HL-60/S4 treated with phorbol 12-myristate 13-acetate at 8.2 ng/mL for 4 days and 3 days (cell line): ENCODE data around the gene B4GALNT1.
"Not testable (repeated sequence)": the region's sequence is repeated elsewhere in the genome, so short reads cannot be mapped to it uniquely, and the experiment has no call there.

ENCODE experiments used
- in situ Hi-C: fragments of 300-500 bp; cut with MboI; formaldehyde crosslinking; loops from 2 replicates; pipeline ENCODE4 v1.15.0; 2022; ENCODE audit warnings: low sequenced_read_pairs

B4GALNT1 gene

DNA sequence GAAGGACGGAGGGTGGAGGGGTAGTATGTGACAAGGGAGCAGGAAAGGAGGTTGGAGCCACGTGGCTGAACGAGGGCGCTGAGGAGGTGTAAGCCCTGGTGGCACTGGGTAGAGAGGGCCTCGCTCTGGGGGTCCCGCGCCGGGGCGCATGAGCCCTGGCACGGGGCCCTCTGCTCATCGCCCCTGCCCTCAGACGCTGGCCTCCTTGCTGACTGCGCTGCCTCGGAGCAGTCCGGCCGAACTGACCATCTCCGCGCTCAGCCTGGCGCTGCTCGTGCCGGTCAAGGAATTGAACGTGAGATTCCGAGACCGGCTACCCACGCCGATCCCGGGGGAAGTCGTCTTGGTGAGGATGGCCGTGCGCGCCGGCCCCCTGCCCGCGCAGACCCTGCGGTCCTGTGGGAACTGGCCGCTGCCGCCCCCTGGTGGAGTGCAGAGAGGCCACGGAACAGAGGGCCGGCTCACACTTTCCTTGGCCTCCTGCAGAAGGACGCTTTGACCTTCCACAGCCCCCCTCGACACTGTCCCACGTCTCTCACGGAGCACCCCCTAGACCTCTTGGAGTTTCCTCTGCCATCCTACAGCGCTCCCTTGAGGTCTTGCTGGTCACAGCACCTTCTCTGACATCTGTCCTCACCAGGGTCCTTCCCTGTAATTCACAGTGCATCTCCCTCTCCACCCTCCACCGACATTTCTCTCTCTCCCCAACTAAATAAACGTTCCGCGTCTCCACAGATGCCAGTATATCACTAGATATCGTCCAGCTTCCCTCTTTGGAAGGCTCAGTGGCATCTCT lies 11.3 kb downstream of the B4GALNT1 start:
- in situ Hi-C loops, result no loop called here

DNA sequence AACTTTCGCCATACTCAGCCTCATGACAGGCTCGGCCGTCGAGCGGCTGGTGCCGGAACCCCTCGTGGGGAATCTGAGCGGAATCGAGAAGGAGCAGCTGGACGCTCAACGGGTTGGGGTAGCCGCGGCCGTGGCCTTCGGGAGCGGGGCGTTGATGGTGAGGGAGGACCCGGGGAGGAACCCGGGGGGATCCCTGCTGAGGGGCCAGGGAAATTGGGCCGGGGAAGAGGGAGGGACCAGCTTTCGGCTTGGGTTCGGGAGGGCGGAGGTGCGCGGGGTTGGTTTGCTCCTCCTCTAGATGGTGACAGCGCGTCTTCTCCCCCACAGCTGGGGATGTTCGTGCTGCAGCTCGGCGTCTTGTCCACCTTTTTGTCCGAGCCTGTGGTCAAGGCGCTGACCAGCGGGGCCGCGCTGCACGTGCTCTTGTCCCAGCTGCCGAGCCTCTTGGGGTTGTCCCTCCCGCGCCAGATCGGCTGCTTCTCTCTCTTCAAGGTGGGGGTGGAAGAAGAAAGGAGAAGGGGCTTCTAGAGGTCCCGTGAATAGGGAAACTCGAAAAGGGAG lies 12.0 kb downstream of the B4GALNT1 start:
- in situ Hi-C loops, result no loop called here

GRCh38 chr12:57620245-57620935 lies 12.6 kb downstream of the B4GALNT1 start:
- in situ Hi-C loops, result no loop called here

GRCh38 chr12:57619434-57620244 lies 13.4 kb downstream of the B4GALNT1 start:
- in situ Hi-C loops, result no loop called here

- in situ Hi-C loops, result no loop called here
Measured at GRCh38 chr12:57618966-57619433, 14.0 kb downstream of the B4GALNT1 start.

DNA sequence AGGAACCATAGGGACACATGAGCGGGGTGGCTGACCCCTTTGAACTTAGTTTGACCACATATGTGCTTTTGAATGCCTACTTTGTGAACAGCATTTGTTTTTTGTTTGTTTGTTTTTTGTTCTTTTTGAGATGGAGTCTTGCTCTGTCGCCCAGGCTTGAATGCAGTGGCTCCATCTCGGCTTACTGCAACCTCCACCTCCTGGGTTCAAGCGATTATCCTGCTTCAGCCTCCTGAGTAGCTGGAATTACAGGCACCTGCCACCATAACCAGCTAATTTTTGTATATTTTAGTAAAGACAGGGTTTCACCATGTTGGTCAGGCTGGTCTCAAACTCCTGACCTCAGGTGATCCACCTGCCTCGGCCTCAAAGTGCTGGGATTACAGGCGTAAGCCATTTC lies 14.6 kb downstream of the B4GALNT1 start:
- in situ Hi-C loops, result not testable (repeated sequence)

DNA sequence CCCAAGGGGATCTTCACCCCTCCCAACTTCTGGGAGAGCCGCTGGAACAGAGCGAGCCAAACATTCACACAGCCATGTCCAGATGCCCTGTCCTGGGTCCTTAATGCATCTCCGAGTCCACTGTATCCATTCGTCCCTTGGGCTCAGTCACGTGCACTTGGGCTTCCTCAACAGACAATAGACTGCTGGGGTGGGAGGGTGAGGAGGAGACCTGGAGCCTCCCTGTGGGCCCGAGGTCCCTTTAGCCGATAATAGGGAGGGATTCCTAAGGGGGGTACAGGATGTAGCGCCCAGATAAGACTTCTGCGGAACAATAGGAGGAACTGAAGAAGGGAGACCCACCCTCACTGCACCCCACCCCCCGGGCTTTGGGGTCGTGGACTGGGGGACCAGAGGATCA lies 15.1 kb downstream of the B4GALNT1 start:
- in situ Hi-C loops, result no loop called here

DNA sequence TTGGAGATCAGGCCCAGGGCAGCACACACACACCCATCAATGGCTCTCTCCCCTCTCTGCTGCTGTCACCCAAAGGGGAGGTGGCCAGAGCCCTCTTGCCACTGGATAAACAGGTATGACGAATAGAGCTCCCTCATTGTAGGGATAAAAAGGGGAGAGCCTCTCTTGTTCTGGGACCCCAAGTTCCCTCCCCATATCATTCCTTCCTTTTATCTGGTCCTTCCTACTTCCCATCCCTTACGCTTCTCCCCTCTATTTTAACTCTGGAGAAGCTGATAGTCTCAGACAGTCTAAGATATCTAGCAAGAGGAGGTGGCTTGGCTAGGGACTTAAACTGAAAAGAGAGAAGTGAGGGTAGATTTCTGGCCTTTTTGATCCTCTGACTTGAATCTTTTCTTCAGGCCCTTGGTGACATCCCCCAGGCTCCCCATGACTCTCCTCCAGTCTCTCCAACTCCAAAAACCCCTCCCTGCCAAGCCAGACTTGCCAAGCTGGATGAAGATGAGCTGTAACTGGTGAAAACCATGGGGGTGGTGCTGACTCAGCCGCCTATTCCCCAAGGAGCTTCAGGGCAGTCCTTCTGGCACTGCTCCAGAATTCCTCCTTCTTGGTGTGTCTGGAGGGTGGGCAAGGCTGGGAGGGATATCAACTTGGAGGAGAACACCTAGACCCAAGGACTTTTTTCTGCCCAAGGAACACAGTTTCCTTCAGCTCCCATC lies 16.5 kb downstream of the B4GALNT1 start:
- in situ Hi-C loops, result no loop called here

- in situ Hi-C loops, result no loop called here
Measured at GRCh38 chr12:57615637-57616036, 17.4 kb downstream of the B4GALNT1 start.

- in situ Hi-C loops, result no loop called here
Measured at GRCh38 chr12:57614948-57615500, 18.0 kb downstream of the B4GALNT1 start.

DNA sequence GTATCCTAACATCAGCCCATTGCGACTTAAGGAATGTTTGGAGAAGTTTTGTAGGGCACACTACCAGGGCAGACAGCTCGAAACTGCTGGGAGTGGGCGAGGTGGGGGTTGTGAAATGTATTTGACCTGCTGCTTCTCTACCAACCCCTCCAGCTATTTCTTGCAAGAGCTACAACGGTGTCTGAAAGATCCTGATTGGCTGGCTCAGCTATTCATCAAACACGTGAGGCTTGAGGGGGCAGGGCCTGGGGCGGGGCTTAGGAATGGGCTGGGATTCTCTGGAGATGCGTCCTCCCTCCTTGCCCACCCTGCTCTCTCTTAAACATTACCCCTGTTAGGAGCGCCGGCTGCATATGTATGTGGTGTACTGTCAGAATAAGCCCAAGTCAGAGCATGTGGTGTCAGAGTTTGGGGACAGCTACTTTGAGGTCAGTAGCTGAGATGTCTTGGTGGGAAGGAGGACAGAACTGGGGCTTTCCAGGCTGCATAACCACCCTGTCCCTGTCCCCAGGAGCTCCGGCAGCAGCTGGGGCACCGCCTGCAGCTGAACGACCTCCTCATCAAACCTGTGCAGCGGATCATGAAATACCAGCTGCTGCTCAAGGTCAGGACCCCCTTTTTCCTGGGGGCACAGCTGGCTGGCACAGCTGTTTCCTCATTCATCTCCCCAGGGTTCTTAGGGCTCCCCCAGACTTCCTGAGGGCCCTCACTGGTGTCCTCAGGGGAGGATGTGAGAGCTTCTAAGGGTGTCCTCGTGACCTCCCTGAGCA lies 18.6 kb downstream of the B4GALNT1 start:
- in situ Hi-C loops, result no loop called here

DNA sequence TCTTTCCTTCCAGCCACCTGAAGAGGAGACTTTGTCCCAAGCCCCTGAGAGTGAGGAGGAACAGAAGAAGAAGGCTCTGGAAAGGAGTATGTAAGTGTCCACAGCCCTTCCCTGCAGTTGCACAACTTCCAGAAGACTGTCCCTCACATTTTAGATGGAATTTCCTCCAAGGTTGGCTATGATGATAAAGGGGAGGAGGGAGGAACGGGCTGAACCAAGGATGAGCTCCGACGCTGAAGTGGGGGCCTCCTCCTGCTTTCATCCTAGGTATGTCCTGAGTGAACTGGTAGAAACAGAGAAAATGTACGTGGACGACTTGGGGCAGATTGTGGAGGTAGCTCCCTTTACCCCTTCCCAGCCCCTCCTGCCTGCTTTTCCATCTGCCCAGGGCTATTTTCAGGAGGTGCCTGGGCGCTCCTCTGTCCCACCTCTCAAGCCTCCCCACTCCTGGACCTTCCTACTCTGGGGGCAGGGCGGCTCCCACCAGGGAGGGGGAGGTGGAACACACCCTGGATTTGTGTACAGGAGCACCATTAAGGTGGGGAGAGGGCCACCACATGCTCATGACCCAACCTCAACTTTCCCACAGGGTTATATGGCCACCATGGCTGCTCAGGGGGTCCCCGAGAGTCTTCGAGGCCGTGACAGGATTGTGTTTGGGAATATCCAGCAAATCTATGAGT lies 19.4 kb downstream of the B4GALNT1 start:
- in situ Hi-C loops, result no loop called here

DNA sequence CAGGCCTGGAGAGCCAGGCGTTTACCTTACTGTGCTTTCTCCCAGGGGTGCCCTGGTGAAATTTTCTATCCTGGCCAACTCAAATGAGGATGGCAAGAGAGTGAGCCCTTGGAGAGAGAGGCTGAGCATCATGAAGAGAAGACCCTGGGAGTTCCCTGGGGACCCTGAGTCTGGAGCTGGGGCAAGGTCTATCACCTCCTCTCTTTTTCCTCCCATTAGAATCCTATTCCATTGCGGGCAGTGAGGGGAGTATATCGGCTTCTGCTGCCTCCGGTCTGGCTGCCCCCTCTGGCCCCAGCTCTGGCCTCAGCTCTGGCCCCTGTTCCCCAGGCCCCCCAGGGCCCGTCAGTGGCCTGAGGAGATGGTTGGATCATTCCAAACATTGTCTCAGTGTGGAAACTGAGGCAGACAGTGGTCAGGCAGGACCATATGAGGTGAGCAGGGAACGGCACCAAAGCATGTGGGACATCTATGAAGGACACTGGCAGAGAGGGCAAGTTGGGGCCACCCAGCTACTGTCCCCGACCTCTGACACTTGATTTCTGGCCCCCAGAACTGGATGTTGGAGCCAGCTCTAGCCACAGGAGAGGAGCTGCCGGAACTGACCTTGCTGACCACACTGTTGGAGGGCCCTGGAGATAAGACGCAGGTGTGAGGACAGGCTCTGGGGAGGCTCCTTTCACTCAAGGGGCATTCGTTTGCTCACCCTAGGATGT lies 20.1 kb downstream of the B4GALNT1 start:
- in situ Hi-C loops, result no loop called here

GRCh38 chr12:57611827-57612710 lies 20.9 kb downstream of the B4GALNT1 start:
- in situ Hi-C loops, result no loop called here

DNA sequence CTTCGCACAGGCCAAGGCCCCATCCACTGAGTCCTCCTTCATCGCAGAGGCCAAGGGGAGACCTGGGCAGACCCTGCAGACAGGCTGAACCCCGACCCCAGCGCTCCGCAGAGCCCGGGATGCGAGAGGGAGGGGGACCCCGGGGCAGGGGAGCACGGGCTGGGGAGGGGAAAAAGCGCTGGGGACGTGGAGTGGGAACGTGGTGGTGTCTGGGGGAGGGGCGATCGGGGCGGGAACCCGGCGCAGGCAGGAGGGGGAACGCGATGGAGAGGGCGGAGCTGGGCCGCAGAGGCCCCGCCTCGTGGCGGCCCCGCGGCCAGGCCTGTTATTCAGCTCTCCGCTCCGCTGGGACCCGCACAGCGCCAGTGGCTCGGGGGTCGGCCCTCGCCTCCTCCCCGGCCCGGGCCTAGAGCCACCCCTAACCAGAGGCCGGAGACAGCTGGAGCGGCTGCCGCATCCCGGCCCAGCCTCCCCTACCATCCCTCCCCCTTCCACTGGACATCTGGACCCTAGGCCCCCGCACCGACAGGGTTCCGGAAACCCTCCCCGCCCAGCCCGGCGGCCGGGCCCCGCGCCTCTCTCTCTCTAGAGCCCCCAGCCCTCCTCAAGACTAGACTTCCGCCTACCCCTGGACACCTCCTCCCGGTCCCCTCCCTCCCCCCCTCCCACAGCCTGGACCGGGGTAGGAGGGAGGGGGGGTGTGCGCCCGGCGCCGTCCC lies 21.7 kb downstream of the B4GALNT1 start, which contains the start of gene ARHGEF25:
Gene ARHGEF25 (plus strand): TSS at position 328 of the 719 bp plus-strand sequence. CDS start 460 bp downstream, outside the sequence.
- in situ Hi-C loops, result no loop called here

GRCh38 chr12:57610554-57611107 lies 22.4 kb downstream of the B4GALNT1 start:
- in situ Hi-C loops, result no loop called here
